GM18951 (cell line): ENCODE measurements around the gene GABPA.

Source experiments
- POLR2A ChIP-seq: IDR thresholded peaks from 4 replicates; pipeline ENCODE4 v1.6.1; 2011; ENCODE audit warnings: mild to moderate bottlenecking; ENCODE audit not compliant: insufficient read length, insufficient read depth; ENCODE audit errors: extremely low read depth
- in situ Hi-C: fragments of 300-500 bp; cut with MboI; formaldehyde crosslinking; loops from one replicate; pipeline ENCODE4 v1.12.0; 2022; ENCODE audit warnings: low sequenced_read_pairs, mixed read lengths, inconsistent platforms; ENCODE audit not compliant: unreplicated experiment

The GABPA gene

GRCh38 chr21:25721987-25722386 is 12.8 kb upstream of the GABPA start:
- no peak for TF ChIP-seq POLR2A
- in situ Hi-C loops = no loop called here

DNA sequence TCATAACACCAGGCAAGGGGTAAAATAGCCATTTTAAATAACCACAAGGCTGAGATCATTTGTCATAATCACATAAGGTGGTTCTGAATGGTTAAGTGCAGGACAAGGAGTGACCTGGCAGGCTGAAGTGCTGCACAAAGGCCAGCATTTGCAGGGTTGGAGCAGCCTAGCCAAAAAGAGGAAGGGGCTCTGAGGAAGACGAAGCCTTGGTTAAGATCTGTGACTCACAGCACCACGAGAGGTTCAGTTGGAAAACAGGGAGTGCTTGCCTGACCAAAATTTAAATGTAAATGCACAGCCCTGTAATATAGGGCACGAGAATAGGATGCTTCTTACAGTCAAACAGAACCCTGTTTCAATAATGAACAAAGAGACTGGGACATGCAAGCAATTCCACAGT is 12.1 kb upstream of the GABPA start:
- in situ Hi-C loops = no loop called here
- TF ChIP-seq POLR2A = no peak

DNA sequence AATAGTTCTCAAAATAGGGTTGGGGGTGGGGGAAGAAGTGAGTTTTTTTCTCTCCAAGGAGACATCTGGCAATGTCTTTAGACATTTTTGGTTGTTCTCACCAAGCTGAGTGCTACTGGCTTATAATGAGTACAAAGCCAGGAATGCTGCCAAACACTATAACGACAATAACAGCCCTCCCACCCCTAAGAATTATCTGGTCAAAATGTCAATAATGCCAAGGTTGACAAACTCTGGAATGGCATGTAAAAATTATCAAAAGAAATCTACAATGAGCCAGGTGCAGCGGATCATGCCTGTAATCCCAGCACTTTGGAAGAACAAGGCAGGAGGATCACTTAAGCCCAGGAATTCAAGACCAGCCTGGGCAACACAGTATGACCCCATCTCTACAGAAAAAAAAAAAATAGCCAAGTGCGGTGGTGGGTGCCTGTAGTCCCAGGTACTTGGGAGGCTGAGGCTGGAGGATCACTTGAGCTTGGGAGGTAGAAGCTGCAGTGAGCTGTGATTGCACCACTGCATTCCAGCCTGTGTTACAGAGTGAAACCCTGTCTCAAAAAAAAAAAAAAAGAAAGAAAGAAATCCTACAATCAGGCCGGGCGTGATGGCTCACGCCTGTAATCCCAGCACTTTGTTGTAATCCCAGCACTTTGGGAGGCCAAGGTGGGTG is 2.5 kb upstream of the GABPA start:
- no peak for TF ChIP-seq POLR2A
- in situ Hi-C loops = no loop called here

- in situ Hi-C loops = no loop called here
- TF ChIP-seq POLR2A = no peak
These were observed 716 bp upstream of the GABPA start for GRCh38 chr21:25733859-25734653.

- peak; percentile 93 for TF ChIP-seq POLR2A
- in situ Hi-C loops = no loop called here
These were observed 193 bp upstream of the GABPA start for GRCh38 chr21:25734654-25734903.

DNA sequence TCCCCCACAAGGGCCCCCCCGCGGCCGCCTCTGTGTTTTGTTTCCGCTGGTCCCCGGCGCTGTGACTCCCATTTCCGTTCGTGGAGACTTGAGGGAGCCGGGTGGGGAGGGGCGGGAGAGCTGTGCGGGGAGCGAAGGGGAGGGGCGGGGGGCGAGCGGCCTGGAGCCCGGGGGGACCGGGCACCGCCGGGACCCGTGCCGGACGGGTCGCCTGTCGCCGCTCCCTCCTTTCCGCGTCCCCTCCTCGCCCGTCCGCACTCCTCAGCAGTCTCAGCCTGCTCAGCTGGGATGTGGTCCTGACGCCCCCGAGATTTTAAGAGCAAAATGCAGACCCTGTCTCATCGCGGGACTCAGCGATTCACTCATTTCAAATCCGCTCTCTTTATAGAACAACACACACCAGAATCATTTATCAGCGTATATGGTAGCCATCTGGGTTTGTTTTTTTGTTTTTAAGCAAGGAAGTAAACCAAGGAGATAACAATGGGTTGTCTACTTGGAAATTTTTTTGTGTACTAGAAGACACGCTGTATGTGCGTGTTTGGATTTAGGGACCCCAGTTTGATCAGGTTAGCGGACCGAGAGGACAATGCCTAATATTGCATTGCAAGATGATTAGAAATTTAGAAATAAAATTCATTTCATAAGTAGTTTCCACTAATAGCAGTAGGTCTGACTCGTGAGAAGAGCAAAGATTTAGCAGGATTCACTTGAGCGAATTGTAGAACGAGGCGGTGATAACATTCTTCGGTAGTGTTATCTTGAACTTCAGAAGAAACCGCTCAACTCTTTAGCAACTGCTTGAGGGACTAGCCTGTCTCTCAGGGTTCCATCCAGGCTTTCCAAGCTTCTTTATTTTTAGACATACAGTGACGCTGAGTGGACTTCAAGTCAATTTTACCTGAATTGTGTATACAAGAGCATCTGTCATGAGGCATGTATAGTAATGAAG is 1.1 kb downstream of the GABPA start:
- in situ Hi-C loops = no loop called here
- no peak for TF ChIP-seq POLR2A

GRCh38 chr21:25737421-25737820 is 2.6 kb downstream of the GABPA start:
- no peak for TF ChIP-seq POLR2A
- in situ Hi-C loops = no loop called here

DNA sequence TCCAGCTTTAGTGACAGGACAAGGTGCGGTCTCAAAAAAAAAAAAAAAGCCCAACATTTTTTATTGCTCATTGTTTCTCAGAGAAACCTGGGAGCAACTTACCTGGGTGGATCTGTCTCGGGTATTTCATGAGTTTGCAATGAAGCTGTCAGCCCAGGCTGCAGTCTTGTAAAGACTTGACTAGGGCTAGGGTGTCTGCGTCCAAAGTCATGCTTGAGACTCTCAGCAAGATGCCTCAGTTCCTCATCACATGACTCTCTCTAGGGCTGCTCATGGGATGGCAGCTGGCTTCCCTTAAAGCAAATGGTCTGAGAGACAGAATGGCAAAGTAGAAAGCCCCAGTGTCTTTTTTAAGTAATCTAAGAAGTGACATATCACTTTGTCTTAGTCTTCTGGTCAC is 8.1 kb downstream of the GABPA start:
- no peak for TF ChIP-seq POLR2A
- in situ Hi-C loops = no loop called here

DNA sequence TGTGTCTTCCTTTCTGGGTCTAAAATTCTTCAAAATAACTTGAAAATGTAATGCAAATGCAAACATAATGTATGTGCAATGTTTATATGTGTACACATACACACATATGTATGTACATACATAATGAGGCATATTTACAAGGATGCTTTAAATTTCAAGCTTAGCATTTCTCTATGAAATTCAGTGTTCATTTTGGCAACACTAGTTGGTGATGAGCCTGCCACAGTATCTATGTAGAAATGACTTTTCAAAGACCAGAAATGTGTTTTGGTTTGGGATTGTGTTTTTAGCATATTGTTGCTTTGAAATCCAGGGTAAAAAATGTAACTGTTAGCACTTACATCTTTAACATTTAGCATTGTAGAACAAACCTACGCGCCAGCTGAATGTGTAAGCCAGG is 10.1 kb downstream of the GABPA start:
- in situ Hi-C loops = no loop called here
- no peak for TF ChIP-seq POLR2A

GRCh38 chr21:25750085-25750484 is 15.3 kb downstream of the GABPA start:
- TF ChIP-seq POLR2A = no peak
- in situ Hi-C loops = no loop called here

- in situ Hi-C loops = no loop called here
- no peak for TF ChIP-seq POLR2A
These were observed 17.6 kb downstream of the GABPA start for GRCh38 chr21:25752416-25752815.

DNA sequence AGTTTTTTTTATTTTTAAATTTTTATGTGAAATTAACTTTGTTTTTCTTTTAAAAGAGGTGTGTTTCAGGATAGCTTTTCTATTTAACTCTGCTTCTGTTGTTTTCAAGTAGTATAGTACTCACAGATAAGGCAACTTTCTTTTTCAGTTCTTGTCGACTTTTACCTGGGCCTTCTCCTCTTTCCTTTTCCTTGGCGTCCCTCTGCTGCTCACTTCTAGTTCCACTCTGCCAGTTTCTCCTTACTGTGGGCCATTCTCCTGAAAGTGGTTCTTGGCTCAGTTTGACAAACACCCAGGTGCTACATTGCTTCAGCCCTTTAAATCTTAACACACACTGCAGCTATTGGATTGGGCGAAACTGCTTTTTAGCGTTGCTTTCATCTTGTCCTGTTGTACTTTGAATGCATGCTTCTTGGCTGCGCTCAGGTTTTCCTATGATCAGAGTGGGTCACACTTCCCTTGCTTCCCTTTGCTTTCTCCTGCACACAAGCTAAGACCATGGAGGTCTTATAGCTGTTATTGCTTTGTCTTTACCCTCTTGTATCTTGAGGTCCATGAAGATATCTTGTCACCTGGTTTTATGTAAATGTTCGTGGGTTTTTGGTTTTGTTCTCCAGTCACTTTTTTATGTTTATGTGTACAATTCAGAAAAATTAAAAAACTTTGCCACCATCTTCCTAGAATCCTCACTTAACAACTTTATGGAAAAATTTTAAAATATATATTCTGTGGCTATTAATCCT is 21.6 kb downstream of the GABPA start:
- in situ Hi-C loops = no loop called here
- no peak for TF ChIP-seq POLR2A

DNA sequence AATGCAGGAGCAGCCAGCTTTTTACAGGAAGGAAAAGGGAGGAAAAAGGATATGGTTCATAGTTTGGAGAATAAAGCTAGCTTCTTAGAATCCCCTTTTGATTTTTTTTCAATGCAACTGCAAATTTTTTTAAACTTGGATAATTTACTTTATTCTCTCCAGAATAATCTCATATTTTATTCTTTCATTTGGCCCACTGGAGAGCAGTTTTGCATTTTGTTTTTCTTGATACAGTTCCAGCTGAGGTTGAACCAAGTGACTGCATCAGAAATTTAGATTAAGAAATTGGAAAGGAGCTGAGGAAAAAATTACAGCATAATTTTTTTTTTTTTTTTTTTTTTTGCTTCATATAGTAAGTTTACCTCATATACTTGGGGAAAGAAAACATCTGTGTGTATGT is 22.8 kb downstream of the GABPA start:
- no peak for TF ChIP-seq POLR2A
- in situ Hi-C loops = no loop called here
